ENCODE data around the gene ZNF768.

Gene ZNF768

GRCh38 chr16:30548416-30549253, 22.3 kb upstream of the ZNF768 start:
- Histone ChIP-seq H3K9me3 (ENCODE audit: insufficient read depth, low read depth, low read length) (peaks cover 6% of the 10 kb centered on the region), H2BK12ac (ENCODE audit: low read length) (no peak overlapping the region), H3K4me1 (ENCODE audit: control insufficient read depth in 1 of 2, insufficient read depth in 2 of 2, low read length in 2 of 2) (peaks cover 12% of the 10 kb centered on the region in 2 experiments), H3K4ac (ENCODE audit: low read depth, low read length) (no peak overlapping the region), H3K36me3 (ENCODE audit: control insufficient read depth in 1 of 2, insufficient read depth in 2 of 2, low read length in 2 of 2) (no peaks in the 10 kb centered on the region), H3K4me3 (ENCODE audit: low read depth, low read length) (no peak overlapping the region), H3K4me2 (ENCODE audit: low read length) (no peak overlapping the region), H3K23ac (ENCODE audit: low read length) (no peak overlapping the region), H4K8ac (ENCODE audit: low read depth, low read length) (no peak overlapping the region), H2BK5ac (ENCODE audit: low read depth, low read length, poor library complexity) (no peak overlapping the region), H3K79me1 (ENCODE audit: low read length) (peaks cover 2% of the 10 kb centered on the region), H3K14ac (ENCODE audit: low read length) (no peak overlapping the region), H3K27me3 (ENCODE audit: insufficient read depth, low read length) (no peaks in the 10 kb centered on the region), H4K12ac (ENCODE audit: low read depth, low read length) (no peak overlapping the region), H3K79me2 (ENCODE audit: control insufficient read depth, insufficient read depth, low read length, poor library complexity) (no peaks in the 10 kb centered on the region), H3K27ac (ENCODE audit: low read depth, low read length) (peak overlapping the region; percentile 58), H2BK120ac (ENCODE audit: insufficient read depth, low read length, poor library complexity) (no peak overlapping the region), H2AFZ (ENCODE audit: insufficient read depth, low read length, poor library complexity) (no peak overlapping the region), H4K91ac (ENCODE audit: low read depth, low read length) (no peak overlapping the region), H3K18ac (ENCODE audit: low read length) (no peak overlapping the region), H2AK5ac (ENCODE audit: low read length) (no peak overlapping the region), H3K9ac (ENCODE audit: low read length) (no peak overlapping the region)
- no CpG with 5 or more reads among the region's 8 CpGs for WGBS (ENCODE audit: extremely low coverage, insufficient coverage, insufficient read length)
- no peak for DNase-seq

- no CpG with 5 or more reads among the region's 8 CpGs for WGBS (ENCODE audit: extremely low coverage, insufficient coverage, insufficient read length)
- H2BK5ac ChIP-seq (ENCODE audit: low read depth, low read length, poor library complexity) = no peak overlapping the region
Observed at GRCh38 chr16:30546115-30546514, 19.7 kb upstream of the ZNF768 start.

DNA sequence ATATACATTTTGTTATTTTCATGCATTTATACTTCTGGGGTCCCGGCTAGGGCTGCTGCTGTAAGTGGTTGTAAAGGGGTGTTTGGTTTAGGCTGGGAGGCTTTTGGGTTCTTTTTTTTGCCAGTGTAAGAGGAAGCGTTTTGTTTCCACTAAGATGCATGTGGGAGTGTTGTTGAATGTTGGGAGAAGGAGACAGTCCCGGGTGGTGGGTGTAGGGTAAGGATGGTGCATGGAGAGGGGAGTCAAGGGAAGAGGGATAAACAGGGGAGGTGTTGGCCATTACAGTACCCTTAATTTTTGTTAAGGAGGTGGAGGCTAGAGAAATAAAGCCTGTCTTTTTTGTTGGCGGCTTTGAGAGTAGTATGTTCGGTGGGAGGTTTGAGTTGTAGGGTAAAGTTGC, 16.7 kb upstream of the ZNF768 start:
- no peak for DNase-seq
- Histone ChIP-seq H3K9ac (ENCODE audit: low read length) (no peak overlapping the region), H3K23ac (ENCODE audit: low read length) (no peak overlapping the region), H2AK5ac (ENCODE audit: low read length) (no peak overlapping the region), H2AFZ (ENCODE audit: insufficient read depth, low read length, poor library complexity) (no peak overlapping the region), H3K79me1 (ENCODE audit: low read length) (no peaks in the 10 kb centered on the region), H3K4me3 (ENCODE audit: low read depth, low read length) (no peak overlapping the region), H3K27me3 (ENCODE audit: insufficient read depth, low read length) (no peaks in the 10 kb centered on the region), H4K12ac (ENCODE audit: low read depth, low read length) (no peak overlapping the region), H3K79me2 (ENCODE audit: control insufficient read depth, insufficient read depth, low read length, poor library complexity) (no peaks in the 10 kb centered on the region), H3K9me3 (ENCODE audit: insufficient read depth, low read depth, low read length) (peaks cover 3% of the 10 kb centered on the region), H3K18ac (ENCODE audit: low read length) (no peak overlapping the region), H3K27ac (ENCODE audit: low read depth, low read length) (no peak overlapping the region), H3K4me2 (ENCODE audit: low read length) (no peak overlapping the region), H4K91ac (ENCODE audit: low read depth, low read length) (no peak overlapping the region), H3K14ac (ENCODE audit: low read length) (no peak overlapping the region), H2BK12ac (ENCODE audit: low read length) (no peak overlapping the region), H2BK120ac (ENCODE audit: insufficient read depth, low read length, poor library complexity) (no peak overlapping the region), H3K36me3 (ENCODE audit: control insufficient read depth in 1 of 2, insufficient read depth in 2 of 2, low read length in 2 of 2) (no peaks in the 10 kb centered on the region), H3K4me1 (ENCODE audit: control insufficient read depth in 1 of 2, insufficient read depth in 2 of 2, low read length in 2 of 2) (peaks cover 5 to 8% of the 10 kb centered on the region in 2 experiments), H4K8ac (ENCODE audit: low read depth, low read length) (no peak overlapping the region), H2BK5ac (ENCODE audit: low read depth, low read length, poor library complexity) (no peak overlapping the region), H3K4ac (ENCODE audit: low read depth, low read length) (no peak overlapping the region)
- 100% methylated on average over 1 of the region's 5 CpGs for WGBS (ENCODE audit: extremely low coverage, insufficient coverage, insufficient read length)

More at GRCh38 chr16:30546115-30546514, 19.7 kb upstream of the ZNF768 start:
- no peak overlapping the region for H2AK5ac ChIP-seq (ENCODE audit: low read length)
- no peak overlapping the region for H2BK12ac ChIP-seq (ENCODE audit: low read length)
- H3K4me3 ChIP-seq (ENCODE audit: low read depth, low read length) = no peak overlapping the region
- H3K4me1 ChIP-seq (ENCODE audit: control insufficient read depth in 1 of 2, insufficient read depth in 2 of 2, low read length in 2 of 2) = peaks cover 15 to 16% of the 10 kb centered on the region in 2 experiments
- H3K4me2 ChIP-seq (ENCODE audit: low read length) = no peak overlapping the region
- peaks cover 4% of the 10 kb centered on the region for H3K9me3 ChIP-seq (ENCODE audit: insufficient read depth, low read depth, low read length)
- H3K4ac ChIP-seq (ENCODE audit: low read depth, low read length) = no peak overlapping the region
- H4K12ac ChIP-seq (ENCODE audit: low read depth, low read length) = no peak overlapping the region
- no peak overlapping the region for H3K9ac ChIP-seq (ENCODE audit: low read length)
- no peaks in the 10 kb centered on the region for H3K79me2 ChIP-seq (ENCODE audit: control insufficient read depth, insufficient read depth, low read length, poor library complexity)
- H2AFZ ChIP-seq (ENCODE audit: insufficient read depth, low read length, poor library complexity) = no peak overlapping the region
- no peak overlapping the region for H3K18ac ChIP-seq (ENCODE audit: low read length)
- no peaks in the 10 kb centered on the region for H3K36me3 ChIP-seq (ENCODE audit: control insufficient read depth in 1 of 2, insufficient read depth in 2 of 2, low read length in 2 of 2)
- no peak overlapping the region for H3K23ac ChIP-seq (ENCODE audit: low read length)
- H3K27ac ChIP-seq (ENCODE audit: low read depth, low read length) = no peak overlapping the region
- H3K27me3 ChIP-seq (ENCODE audit: insufficient read depth, low read length) = no peaks in the 10 kb centered on the region
- peaks cover 2% of the 10 kb centered on the region for H3K79me1 ChIP-seq (ENCODE audit: low read length)
- no peak overlapping the region for H2BK120ac ChIP-seq (ENCODE audit: insufficient read depth, low read length, poor library complexity)
- H4K8ac ChIP-seq (ENCODE audit: low read depth, low read length) = no peak overlapping the region
- no peak overlapping the region for H4K91ac ChIP-seq (ENCODE audit: low read depth, low read length)
- H3K14ac ChIP-seq (ENCODE audit: low read length) = no peak overlapping the region
- DNase-seq = no peak

DNA sequence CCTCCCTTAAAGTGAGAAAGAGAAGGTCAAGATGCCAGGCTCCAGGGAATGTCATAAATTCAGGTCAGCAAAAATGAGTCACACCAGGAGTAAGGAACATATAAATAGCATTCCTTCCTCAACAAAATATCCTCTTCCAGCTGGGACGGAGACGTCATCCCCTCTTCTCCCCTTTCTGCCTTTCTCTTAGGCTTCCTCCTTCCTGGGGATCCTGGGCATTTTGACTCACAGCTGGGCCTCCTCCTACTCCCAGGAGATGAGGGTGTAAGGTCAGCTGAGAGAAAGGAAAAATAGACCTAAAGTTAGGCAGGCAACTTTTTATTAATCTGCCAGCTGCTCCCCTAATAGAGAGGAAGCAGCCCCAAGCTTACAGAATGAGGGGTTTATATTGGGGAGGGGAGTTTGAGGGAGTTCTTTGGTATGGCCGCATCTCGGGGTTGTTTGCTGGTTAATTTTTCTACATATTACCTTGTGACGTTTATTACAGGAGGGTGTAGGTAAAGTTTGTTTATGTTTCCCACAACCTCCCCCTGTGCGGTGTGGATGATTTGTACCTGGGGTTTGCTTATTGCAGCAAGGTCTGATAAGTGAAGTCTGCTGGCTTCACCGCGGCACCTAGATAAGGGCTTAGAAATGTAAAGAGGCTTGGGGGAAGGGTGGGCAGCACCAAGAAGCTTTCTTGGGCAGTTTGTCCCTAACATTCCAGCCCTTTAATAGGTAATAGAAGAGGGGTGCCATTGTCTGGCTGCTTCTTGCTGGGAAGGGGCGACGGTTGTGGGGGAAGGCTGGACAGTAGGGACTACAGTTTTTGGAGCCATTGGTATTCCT, 15.3 kb upstream of the ZNF768 start:
- Histone ChIP-seq H3K79me2 (ENCODE audit: control insufficient read depth, insufficient read depth, low read length, poor library complexity) (no peaks in the 10 kb centered on the region), H3K36me3 (ENCODE audit: control insufficient read depth in 1 of 2, insufficient read depth in 2 of 2, low read length in 2 of 2) (no peaks in the 10 kb centered on the region), H3K4me3 (ENCODE audit: low read depth, low read length) (no peak overlapping the region), H3K27ac (ENCODE audit: low read depth, low read length) (no peak overlapping the region), H3K18ac (ENCODE audit: low read length) (no peak overlapping the region), H2BK12ac (ENCODE audit: low read length) (no peak overlapping the region), H4K91ac (ENCODE audit: low read depth, low read length) (no peak overlapping the region), H4K8ac (ENCODE audit: low read depth, low read length) (no peak overlapping the region), H3K23ac (ENCODE audit: low read length) (no peak overlapping the region), H3K27me3 (ENCODE audit: insufficient read depth, low read length) (no peaks in the 10 kb centered on the region), H2AK5ac (ENCODE audit: low read length) (peak overlapping the region; percentile 75), H2BK120ac (ENCODE audit: insufficient read depth, low read length, poor library complexity) (no peak overlapping the region), H3K9ac (ENCODE audit: low read length) (no peak overlapping the region), H3K4me2 (ENCODE audit: low read length) (no peak overlapping the region), H3K4me1 (ENCODE audit: control insufficient read depth in 1 of 2, insufficient read depth in 2 of 2, low read length in 2 of 2) (peaks cover 5 to 8% of the 10 kb centered on the region in 2 experiments), H3K14ac (ENCODE audit: low read length) (no peak overlapping the region), H3K79me1 (ENCODE audit: low read length) (no peaks in the 10 kb centered on the region), H2AFZ (ENCODE audit: insufficient read depth, low read length, poor library complexity) (no peak overlapping the region), H3K4ac (ENCODE audit: low read depth, low read length) (no peak overlapping the region), H2BK5ac (ENCODE audit: low read depth, low read length, poor library complexity) (no peak overlapping the region), H3K9me3 (ENCODE audit: insufficient read depth, low read depth, low read length) (no peaks in the 10 kb centered on the region), H4K12ac (ENCODE audit: low read depth, low read length) (no peak overlapping the region)
- no peak for DNase-seq
- no CpG with 5 or more reads among the region's 10 CpGs for WGBS (ENCODE audit: extremely low coverage, insufficient coverage, insufficient read length)
